Panc1 (cell line): ENCODE results near the gene HS3ST5. TPM values are rescaled to one million over a fixed set of nuclear protein-coding genes. Genes with fewer than 3 reads are reported as not detected.

Experiments used
- ATAC-seq: fragments of 200-7000 bp; cut with Tn5 transposase; 2 replicates; pipeline ENCODE4 v1.9.1; 2020; ENCODE audit warnings: mild to moderate bottlenecking, moderate library complexity
- BruUV-seq: library from RNA; stranded (reverse); fragments of 400-500 nt; replicated peaks from 2 replicates; lab custom pipeline; 2021; lab: Mats Ljungman, UMichigan
- CTCF ChIA-PET: fragments of 300-600 bp; sonication (Branson Sonifier 250); formaldehyde crosslinking; loops from one replicate; lab custom pipeline; 2022; ENCODE audit warnings: antibody characterized with exemption; lab: Charles Lee
- POLR2A ChIA-PET: fragments of 300-600 bp; sonication (Branson Sonifier 250); formaldehyde crosslinking; loops from one replicate; lab custom pipeline; 2022; ENCODE audit warnings: antibody characterized with exemption; lab: Charles Lee
- DNase-seq: peaks from one replicate; pipeline ENCODE4 v3.0.0-alpha.2; 2010; ENCODE audit warnings: low read depth, low spot score
- H3K27ac ChIP-seq: 2 replicates; pipeline ENCODE4 v1.5.1; 2011; ENCODE audit warnings: mild to moderate bottlenecking, low read length, inconsistent platforms
- H3K27me3 ChIP-seq: fragments of 200-500 bp; sonication (Bioruptor generic); 2 replicates; pipeline ENCODE4 v1.6.0; 2014; ENCODE audit warnings: low read length, inconsistent platforms; ENCODE audit not compliant: control insufficient read depth, insufficient read depth
- H3K36me3 ChIP-seq: fragments of 200-500 bp; sonication (Bioruptor generic); 2 replicates; pipeline ENCODE4 v1.5.1; 2014; ENCODE audit warnings: inconsistent platforms, mild to moderate bottlenecking, low read length, moderate library complexity; ENCODE audit not compliant: control insufficient read depth, insufficient read depth
- H3K4me1 ChIP-seq: 2 replicates; pipeline ENCODE4 v1.5.1; 2011; ENCODE audit warnings: inconsistent platforms, mild to moderate bottlenecking, low read length, moderate library complexity; ENCODE audit not compliant: control insufficient read depth, insufficient read depth
- H3K4me3 ChIP-seq, 2 experiments: 2 replicates each; pipeline ENCODE4 v1.5.1; 2011 to 2012; ENCODE audit warnings: low read depth in 2 of 2, low read length in 2 of 2, mild to moderate bottlenecking in 2 of 2, inconsistent platforms in 1 of 2, moderate library complexity in 1 of 2
- H3K9me3 ChIP-seq: fragments of 200-500 bp; sonication (Bioruptor generic); 2 replicates; pipeline ENCODE4 v1.5.1; 2014; ENCODE audit warnings: low read depth, mild to moderate bottlenecking, inconsistent platforms, low read length, moderate library complexity; ENCODE audit not compliant: control insufficient read depth, insufficient read depth
- CTCF ChIP-seq: fragments of 450-650 bp; IDR thresholded peaks from 2 replicates; pipeline ENCODE4 v1.5.1; 2017; ENCODE audit warnings: mild to moderate bottlenecking
- POLR2AphosphoS5 ChIP-seq: IDR thresholded peaks from 2 replicates; pipeline ENCODE4 v1.6.1; 2012; ENCODE audit warnings: mild to moderate bottlenecking, low read depth, low read length, moderate library complexity
- REST ChIP-seq, 2 experiments: IDR thresholded peaks; 2 replicates each; pipeline ENCODE4 v1.6.1; 2011 to 2012; ENCODE audit warnings: low read depth in 2 of 2, control low read depth in 1 of 2, low read length in 1 of 2, mild to moderate bottlenecking in 1 of 2, moderate library complexity in 1 of 2; ENCODE audit not compliant: insufficient read depth in 1 of 2
- SIN3A ChIP-seq: IDR thresholded peaks from 2 replicates; pipeline ENCODE4 v1.6.1; 2012; ENCODE audit warnings: low read depth, mild to moderate bottlenecking, low read length, moderate library complexity, borderline replicate concordance; ENCODE audit not compliant: insufficient read depth
- TCF7L2 ChIP-seq: IDR thresholded peaks from 2 replicates; pipeline ENCODE4 v1.6.1; 2011; ENCODE audit warnings: mild to moderate bottlenecking, low read depth, low read length, inconsistent platforms
- in situ Hi-C: cut with HindIII; loops from 2 replicates; pipeline ENCODE4 v1.10.0; 2016; ENCODE audit warnings: low sequenced_read_pairs, low pct_unique_long_range_greater_than_20kb
- intact Hi-C: fragments of 100-400 bp; cut with micrococcal nuclease; formaldehyde crosslinking; loops from one replicate; pipeline ENCODE4 v1.10.0; 2022; ENCODE audit not compliant: unreplicated experiment
- total RNA-seq: library from RNA; stranded (reverse); gene quantifications from one replicate; pipeline ENCODE4 v1.2.1, GENCODE V29; 2021; ENCODE audit not compliant: unreplicated experiment

Gene HS3ST5
- total RNA-seq, 1 experiment from 2014 or later, result 0.05 TPM

GRCh38 chr6:114271405-114271804 is 71.4 kb downstream of the HS3ST5 start:
- no peak for DNase-seq
- H3K36me3 ChIP-seq, result no peaks in the 10 kb centered on the region
- no peaks in the 10 kb centered on the region for H3K4me1 ChIP-seq
- no peak for TF ChIP-seq REST (IDR thresholded peaks at IDR 0.05; ENCODE audit: insufficient read depth in 1 of 2, low read depth in 2 of 2, low read length in 1 of 2)
- no peak for TF ChIP-seq POLR2AphosphoS5
- no peak for TF ChIP-seq TCF7L2
- TF ChIP-seq SIN3A, result no peak
- no peak for TF ChIP-seq CTCF
- H3K4me3 ChIP-seq, result no peak overlapping the region
- POLR2A ChIA-PET, result no interaction called here
- no TSS peak for BruUV-seq
- no peaks in the 10 kb centered on the region for H3K27me3 ChIP-seq
- intact Hi-C loops (no loop called here), in situ Hi-C loops (no loop called here)
- no peak overlapping the region for H3K27ac ChIP-seq
- H3K9me3 ChIP-seq, result no peaks in the 10 kb centered on the region
- no peak for ATAC-seq
- CTCF ChIA-PET, result no interaction called here

DNA sequence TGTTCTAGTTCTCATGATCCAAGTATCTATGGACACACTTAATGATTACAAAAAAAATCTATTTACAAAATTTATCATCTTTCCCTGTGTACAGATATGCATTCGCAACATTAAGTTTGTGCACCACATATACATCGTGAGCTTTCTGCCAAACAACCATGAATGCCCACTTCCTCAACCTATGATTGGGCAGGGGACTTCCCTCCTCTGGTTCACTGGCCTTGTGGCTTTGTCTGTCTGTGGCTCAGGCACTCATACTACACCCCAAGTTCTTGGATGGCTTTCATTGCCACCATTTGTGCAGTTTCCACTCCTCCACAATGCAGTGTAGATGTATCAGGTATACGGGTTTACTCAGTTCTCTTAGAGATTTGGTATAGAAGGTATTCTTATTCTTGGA is 74.9 kb downstream of the HS3ST5 start:
- intact Hi-C loops, result no loop called here
- no peak for ATAC-seq
- Histone ChIP-seq H3K4me3 (no peak overlapping the region), H3K9me3 (no peaks in the 10 kb centered on the region), H3K4me1 (no peaks in the 10 kb centered on the region), H3K27ac (no peak overlapping the region), H3K27me3 (no peaks in the 10 kb centered on the region), H3K36me3 (no peaks in the 10 kb centered on the region)
- no peak for DNase-seq
- TF ChIP-seq POLR2AphosphoS5 (no peak), TCF7L2 (no peak), SIN3A (no peak), REST (IDR thresholded peaks at IDR 0.05; ENCODE audit: insufficient read depth in 1 of 2, low read depth in 2 of 2, low read length in 1 of 2) (no peak), CTCF (no peak)
- ChIA-PET CTCF (no interaction called here), POLR2A (no interaction called here)
- no TSS peak for BruUV-seq
- in situ Hi-C loops, result no loop called here
